GM18858 (cell line): ENCODE measurements around the gene FAM50A.
A peak's percentile ranks its signal among the peaks of the same experiment; 100 is the strongest.
"Not testable (repeated sequence)": the region's sequence is repeated elsewhere in the genome, so short reads cannot be mapped to it uniquely, and the experiment has no call there.

Experiments
- ATAC-seq: cut with Tn5 transposase; IDR thresholded peaks from one replicate; pipeline ENCODE4 v1.9.1; 2021; ENCODE audit not compliant: unreplicated experiment

FAM50A gene, protein sequence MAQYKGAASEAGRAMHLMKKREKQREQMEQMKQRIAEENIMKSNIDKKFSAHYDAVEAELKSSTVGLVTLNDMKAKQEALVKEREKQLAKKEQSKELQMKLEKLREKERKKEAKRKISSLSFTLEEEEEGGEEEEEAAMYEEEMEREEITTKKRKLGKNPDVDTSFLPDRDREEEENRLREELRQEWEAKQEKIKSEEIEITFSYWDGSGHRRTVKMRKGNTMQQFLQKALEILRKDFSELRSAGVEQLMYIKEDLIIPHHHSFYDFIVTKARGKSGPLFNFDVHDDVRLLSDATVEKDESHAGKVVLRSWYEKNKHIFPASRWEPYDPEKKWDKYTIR

DNA sequence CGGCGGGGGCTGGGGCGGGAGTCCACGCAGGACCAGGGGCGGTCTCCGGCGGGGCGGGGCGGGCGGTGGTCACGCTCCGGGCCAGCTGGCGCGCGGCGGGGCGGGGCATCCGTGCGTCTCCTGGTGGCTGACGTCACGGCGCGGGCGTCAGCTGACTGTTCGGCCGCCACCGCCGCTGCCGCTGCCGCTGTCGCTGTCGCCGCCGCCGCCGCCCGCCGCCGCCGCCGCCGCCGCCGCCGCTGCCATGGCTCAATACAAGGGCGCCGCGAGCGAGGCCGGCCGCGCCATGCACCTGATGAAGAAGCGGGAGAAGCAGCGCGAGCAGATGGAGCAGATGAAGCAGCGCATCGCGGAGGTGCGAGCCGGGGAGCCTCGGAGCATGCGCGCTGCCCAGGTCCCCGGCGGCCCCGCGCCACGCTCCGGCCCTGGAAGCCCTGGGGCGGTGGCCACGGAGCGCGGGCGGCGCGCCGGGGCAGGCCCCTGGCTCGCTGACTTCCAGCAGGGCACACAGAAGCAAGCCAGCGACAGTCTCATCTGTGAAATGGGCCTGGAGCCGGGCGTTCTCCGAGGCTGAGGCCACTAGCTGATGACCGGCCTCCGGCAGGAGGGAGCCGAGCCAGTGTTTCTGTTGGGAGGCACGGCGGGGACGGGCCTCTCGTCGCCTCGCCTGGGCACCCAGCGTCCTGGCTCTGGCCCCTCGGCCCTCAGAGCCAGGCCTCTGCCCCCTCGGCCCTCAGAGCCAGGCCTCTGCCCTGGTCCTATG is at the start of gene FAM50A:
Gene FAM50A, plus strand, starts transcription at position 150 of the 763 bp plus-strand sequence. Its CDS starts 95 bp downstream, at position 245.
- ATAC-seq, result no peak

DNA sequence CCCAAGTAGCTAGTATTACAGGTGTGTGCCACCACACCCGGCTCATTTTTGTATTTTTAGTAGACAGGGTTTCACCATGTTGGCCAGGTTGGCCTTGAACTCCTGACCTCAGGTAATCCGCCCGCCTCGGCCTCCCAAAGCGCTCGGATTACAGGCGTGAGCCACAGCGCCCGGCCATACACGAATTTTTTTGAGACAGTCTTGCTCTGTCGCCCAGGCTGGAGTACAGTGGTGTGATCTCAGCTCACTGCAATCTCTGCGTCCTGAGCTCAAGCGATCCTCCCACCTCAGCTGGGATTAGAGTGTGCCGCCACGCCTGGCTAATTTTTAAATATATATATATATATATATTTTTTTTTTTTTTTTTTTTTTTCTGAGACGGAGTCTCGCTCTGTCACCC is 47.6 kb upstream of the FAM50A start:
- not testable (repeated sequence) for ATAC-seq

DNA sequence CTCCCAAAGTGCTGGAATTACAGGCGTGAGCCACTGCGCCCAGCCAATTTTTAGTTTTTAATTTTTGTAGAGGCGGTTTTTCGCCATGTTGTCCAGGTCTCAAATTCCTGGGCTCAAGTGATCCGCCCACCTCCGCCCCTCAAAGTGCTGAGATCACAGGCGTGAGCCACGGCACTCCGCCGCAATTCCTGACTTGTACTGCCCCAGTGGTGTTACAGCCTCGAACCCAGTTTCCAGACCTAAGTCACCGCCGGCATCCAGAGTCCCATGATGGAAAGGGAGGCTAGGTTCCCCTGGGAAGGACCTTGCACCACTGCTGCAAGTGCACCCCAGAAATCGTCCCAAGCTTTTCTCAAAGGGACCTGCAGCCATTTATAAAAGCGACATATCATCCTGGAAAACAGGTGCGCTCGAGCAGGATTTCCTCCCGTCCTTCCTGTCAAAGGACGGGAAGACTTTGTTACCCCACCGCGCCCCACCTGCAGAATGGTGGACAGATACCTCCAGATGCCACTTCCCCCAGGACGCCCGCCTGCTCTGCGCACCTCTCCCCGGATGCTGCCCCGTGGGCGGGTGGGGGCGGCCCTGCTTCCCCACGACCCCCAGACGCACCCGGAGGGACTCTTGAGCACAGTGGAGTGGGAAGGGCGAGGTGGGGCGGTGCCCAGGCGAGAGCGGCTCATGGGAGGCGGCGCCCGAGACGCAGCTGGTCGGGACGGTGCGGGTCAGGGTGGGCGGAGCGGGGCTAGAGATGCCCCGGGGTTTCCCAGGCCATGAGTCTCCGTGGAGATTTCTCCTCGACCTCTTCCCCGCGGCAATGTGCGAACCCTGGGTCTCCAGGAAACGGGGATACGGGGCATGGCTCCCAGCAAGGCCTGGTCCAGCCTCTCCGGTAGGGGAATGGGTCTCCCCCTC is 46.7 kb upstream of the FAM50A start:
- peak; percentile 23 for ATAC-seq

DNA sequence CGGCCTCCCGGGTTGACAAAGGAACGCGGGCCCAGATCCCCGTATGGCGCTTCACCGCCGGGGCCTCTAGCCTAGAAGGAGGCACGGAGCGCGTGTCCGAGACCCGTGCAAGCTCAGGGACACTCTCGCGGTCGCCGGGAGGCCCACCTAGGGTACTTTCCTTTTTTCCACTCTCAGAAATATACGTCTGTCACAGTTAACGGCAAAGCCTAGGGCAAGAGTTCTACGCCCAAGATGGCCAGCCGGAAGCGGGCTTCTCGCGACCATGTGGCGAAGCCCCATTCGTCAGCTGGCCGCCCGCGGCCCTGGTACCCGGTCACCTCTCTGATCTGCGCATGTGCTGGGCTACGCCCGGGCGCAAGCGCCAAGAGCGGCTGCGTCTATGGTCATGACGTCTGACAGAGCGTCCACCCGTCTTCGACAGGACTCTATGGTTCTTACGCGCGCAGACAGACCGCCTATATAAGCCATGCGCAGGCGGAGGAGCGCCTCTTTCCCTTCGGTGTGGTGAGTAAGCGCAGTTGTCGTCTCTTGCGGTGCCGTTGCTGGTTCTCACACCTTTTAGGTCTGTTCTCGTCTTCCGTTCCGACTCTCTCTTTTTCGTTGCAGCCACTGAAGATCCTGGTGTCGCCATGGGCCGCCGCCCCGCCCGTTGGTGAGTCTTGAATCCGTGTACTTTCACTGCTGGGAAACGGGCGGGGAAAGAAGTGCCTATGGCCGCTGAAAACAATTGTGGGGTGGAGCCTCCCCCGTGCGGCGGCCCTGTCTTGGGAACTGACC is 45.9 kb upstream of the FAM50A start, which contains the start of gene RPL10:
Gene RPL10, plus strand, starts transcription at position 490 of the 780 bp plus-strand sequence. Its CDS starts 143 bp downstream, at position 633.
- ATAC-seq, result peak; percentile 75

DNA sequence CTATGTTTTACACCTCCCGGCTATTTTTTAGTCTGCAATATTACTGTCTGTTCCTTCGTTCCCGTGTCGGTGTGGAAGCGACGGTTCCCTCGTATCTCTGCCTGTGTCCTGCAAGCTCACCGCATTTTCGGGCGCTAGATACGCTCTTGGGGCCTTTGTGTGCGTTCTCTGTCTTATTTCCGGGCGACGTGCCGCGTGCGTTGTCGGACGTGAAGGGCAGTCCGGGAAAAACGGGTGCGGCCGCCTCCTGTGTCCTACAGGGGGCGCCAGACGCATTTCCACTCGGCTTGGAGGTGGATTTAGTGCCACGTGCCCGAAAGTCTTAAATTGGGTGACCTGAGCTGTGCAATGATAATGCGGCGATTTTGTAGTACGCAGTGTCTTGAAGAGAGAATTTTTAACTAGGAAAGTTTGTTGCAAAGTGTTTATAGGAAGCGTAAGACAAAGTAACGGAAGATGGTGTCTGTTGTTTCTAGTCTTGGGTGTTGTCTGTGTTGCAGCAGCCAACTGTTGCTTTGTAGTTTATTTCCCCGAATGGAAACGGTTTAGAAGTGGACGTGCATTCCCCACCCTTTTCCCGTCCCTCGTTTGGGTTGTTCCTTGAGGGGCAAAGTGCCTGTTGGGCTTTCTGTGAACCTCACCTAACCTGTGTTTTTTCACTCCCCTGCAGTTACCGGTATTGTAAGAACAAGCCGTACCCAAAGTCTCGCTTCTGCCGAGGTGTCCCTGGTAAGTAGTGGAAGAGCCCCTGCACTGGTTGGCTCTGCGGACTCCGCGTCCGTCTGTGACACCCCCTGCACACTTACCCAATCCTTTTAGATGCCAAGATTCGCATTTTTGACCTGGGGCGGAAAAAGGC is 45.0 kb upstream of the FAM50A start:
- ATAC-seq, result no peak

DNA sequence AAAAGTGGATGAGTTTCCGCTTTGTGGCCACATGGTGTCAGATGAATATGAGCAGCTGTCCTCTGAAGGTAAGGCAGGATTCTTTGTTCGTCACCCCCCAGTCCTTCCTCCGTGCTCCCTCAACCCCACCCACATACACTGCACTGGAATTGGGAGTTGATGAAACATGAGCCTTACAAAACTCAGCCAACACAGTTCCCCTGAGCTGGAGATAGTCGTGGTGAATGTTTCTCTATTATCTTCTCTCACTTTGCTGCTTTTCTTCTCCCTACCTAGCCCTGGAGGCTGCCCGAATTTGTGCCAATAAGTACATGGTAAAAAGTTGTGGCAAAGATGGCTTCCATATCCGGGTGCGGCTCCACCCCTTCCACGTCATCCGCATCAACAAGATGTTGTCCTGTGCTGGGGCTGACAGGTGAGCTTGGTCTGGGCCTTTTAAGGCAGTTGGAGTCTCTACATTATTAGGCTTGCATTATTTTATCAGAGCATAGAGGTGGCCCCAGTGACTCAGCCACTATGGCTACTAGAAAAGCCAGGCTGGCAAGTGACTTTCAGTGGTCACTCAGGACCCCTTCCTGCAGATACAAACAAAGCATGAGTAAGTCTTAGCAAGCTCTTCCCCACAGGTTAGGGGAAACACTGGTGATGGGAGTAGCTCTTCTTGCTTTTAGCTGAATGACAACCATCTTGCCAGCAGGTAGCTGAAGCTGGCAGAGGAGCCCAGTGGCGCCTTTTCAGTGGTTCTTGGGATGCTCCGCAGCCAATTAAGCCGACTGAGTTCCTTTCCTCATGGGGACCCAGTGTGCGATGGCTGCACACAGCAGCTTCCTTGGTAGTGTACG is 44.2 kb upstream of the FAM50A start:
- ATAC-seq, result no peak

DNA sequence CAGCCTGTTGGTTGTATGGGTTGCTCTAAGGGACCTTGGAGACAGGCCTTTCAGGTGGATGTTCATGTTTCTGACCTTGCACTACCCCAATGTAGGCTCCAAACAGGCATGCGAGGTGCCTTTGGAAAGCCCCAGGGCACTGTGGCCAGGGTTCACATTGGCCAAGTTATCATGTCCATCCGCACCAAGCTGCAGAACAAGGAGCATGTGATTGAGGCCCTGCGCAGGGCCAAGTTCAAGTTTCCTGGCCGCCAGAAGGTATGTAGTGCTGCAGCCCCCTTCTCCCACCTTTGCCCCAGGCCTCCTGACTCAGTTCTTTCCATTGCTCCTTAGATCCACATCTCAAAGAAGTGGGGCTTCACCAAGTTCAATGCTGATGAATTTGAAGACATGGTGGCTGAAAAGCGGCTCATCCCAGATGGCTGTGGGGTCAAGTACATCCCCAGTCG is 43.5 kb upstream of the FAM50A start:
- not testable (repeated sequence) for ATAC-seq

DNA sequence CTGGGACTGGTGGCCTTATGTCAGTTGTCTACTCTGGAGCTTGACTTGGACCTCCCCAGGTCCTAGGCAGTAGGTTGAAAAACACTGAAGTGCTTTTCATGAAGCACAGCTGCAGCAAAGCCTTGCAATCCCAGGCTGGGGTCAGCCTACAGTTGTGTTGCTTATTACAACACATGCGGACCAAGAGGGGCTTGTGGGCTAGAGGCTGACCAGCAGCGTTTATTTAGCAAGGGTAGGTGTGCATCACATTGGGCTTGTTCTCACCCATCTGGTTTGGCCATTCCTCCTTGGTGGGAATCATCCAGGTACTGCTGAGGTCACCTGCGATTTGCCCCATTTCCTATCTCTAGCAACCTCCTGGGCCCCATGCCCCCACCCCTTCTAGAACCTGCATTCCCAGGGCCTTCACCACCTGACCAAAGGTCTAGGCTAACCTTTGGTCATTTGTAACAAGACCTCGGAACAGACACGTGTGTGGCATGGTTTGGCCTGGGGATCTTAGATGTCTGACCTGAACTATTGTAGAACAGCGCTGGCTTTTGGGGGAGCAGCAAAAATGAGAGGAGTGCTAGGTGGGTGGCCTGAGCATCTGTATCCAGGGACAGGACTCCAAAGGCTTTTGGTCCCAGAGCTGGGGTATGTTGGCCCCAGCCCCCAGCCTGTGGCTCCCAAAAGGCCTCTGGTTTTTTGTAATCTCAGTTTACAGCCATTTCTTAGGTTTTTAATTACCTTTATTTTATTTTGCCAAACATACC is 42.7 kb upstream of the FAM50A start:
- ATAC-seq, result no peak

DNA sequence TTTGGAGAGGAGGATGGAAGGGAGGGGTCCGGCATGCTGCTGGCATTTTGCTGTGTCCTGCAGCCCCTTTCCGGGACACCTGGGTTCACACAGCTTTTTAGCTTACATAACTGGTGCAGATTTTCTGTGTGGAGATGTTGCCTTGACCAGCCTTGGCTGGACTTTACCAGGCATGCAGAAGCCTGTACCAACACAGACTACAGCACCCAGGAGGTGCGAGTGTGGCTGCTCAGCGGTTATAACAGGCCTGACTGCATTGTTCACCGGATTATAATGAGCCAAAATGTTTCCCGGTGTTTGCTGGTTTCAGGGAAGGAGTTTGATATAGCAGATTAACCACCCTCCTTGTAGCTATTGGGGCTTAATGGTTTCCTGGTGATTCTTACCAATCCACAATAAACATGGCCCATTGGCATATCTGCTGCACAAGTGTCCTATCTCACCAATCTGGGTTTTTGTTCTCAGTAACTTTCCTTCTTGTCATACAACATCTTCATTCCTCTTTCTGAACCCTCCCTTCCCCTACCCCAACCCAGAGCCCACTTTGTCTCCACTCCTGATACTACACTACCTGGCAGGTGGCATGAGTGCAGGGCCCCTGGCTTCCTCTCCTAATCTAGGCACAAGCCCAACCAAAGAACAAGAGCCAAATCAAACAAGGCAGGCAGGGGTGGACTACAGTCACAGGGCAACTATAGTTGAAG is 41.9 kb upstream of the FAM50A start:
- ATAC-seq, result no peak

DNA sequence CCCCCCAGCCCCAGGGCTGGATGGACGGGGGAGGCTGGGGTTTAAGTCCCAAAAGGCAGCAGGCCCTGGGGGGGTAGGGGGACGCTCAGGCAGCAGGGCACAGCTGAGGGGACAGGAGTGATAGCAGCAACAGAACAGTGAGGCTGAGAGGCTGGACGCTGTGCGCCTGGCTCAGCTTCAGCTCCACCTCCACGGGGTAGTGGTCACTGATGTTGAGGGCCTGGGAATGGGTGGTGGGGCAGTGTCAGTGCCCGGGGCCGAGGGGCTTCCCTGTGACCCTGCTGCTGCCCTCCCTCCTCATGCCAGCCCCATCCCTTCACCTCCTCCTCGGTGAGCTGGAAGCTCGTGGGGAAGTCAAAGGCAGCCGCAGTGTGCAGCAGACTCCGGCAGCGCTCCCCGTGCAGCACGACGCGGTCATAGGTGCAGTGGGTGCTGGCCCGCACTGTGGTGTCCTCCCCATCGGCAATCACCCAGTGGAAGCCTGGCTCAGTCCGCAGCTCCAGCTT is 41.3 kb upstream of the FAM50A start:
- ATAC-seq, result no peak

DNA sequence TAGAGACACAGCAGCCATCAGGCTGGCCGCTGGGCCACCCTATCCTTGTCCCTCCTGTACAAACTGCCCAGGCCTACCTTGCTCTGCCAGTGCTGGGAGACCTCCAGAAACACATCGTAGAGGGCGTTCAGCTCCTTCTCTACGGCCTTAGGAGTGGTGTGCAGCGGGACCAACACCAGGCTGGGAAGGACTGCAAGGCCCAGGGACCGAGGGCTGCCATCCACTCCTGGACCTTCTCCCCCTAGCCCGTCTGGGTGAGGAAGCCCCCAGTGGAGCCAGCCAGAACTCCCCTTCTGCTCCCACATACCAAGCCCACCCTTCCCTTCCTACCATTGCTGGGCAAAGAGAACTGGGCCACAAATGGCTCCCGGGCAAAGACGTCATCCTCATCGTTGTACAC is 40.7 kb upstream of the FAM50A start:
- ATAC-seq, result no peak

DNA sequence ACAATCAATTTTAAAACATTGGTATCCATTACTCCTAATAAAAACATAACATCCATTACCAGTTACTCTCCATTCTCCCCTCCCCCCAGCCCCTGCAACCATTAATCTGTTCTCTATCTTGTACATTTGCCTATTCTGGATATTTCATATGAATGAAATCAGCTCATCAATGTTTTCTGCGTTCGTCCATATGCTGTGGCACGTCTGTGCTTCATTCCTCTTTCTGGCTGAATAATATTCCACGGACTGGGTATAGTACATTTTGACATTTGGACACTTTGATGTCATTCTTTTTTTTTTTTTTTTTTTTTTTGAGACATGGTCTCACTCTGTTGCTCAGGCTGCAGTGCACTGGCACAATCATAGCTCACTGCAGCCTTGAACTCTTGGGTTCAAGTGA is 40.1 kb upstream of the FAM50A start:
- no peak for ATAC-seq

DNA sequence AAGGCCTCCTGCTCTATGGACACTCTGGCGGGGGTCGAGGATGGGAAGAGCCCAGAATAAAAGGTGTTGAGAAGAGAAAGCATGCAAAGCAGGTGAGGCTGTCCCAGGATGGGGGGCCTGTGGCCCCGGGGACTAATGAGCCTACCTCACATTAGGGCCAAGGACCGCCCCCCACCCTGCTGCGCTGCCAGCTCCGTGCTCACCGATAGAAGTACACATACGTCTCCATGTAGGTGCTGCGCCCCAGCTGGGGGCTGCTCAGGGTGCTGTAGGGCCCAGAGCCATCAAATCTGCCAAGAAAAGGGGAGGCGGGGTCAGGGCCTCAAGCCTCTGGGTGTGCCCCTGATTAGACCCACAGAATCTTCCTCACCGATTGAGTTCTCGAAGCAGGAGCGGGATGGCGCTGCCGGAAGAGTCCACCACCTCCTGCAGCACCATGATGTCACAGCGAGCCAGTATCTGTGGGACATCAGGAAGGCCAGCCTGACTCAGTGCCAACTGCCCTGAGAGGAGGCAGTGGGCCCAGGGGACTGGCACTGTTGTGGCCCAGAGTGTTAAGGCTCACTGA is 39.2 kb upstream of the FAM50A start:
- ATAC-seq, result no peak

DNA sequence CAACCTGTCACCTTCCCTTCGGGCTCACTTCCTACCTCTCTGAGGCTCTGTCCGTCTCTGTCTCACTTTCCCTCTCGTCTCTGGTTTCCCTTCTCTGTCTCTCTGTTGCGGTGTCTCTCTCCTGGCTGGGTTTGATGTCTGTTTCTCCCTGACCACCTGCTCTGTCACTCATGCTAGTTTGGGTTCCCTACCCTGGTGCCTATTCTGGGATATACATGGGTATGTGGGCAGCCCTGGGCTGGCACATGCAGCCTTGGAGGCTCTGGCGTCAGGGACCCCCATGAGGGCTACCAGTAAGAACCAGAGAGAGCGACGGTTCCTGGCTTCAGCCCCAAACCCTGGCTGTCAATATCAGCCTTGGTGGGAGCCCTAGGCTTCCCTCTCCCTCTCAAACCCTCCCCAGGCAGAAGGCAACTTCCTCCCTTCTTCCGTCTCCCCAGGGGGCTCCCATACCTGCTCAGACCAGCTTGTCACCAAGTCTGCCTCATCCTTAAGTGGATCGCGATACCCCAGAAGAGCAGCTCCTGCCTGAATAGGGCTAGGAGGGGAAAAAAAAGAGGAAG is 35.2 kb upstream of the FAM50A start:
- no peak for ATAC-seq

DNA sequence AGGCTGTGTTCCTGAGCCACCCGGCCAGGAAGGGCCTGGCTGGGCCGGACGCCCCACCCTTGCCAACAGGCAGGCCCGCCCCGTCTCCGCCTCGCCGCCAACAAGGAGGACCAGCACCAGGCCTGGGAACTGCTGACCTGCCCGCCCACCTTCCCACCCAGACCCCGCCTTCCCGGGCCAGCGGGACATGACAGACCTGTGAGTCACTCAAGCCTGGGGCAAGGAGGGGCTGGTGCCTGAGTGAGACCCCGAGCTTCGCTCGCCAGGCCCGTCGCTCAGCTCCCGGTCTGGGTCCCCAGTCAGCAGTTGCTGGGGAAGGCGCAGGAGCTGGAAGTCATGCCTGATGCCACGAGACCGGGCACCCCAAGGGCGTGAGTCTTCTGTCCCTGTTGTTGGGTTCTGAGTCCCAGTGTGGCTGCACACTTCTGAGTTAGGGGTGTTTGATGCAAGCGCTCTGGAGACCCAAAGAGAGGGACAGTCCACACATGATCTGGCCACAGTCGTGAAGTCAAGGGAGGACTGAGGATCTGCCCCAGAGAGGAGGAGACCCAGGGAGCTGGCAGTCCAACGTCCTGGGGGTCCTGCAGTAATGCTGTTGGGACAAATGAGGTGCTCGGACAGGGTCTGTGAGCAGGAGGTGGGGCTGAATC is 34.6 kb upstream of the FAM50A start, which contains the start of gene DNASE1L1:
Gene DNASE1L1, minus strand, starts transcription at position 33 of the 650 bp plus-strand sequence. CDS start 3,686 bp downstream, outside the sequence.
- ATAC-seq, result no peak

DNA sequence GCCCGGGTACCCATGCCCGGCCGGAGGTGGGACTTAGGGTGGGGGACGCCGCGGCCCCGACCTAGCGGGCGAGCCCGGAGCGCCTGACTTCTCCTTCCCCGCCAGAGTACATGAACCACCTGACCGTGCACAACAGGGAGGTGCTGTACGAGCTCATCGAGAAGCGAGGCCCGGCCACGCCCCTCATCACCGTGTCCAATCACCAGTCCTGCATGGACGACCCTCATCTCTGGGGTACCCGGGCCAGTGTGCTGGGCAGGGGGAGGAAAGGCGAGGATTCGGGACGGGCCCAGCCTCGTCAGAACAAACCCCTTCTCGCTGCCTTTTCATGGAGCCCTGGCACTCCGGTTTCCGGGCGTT is 32.0 kb upstream of the FAM50A start:
- no peak for ATAC-seq
